NT2/D1 (cell line): ENCODE measurements around the gene PHC3.

Experiments
- DNase-seq: peaks from one replicate; pipeline ENCODE4 v3.0.0-alpha.2; 2011; ENCODE audit warnings: low read depth, low spot score
- H3K27me3 ChIP-seq: 2 replicates; pipeline ENCODE4 v1.6.0; 2011; ENCODE audit warnings: mild to moderate bottlenecking; ENCODE audit not compliant: insufficient read length, insufficient read depth
- H3K36me3 ChIP-seq: 2 replicates; pipeline ENCODE4 v1.6.1; 2011; ENCODE audit warnings: mild to moderate bottlenecking, low read length, mixed read lengths; ENCODE audit not compliant: insufficient read depth, insufficient read length
- H3K4me1 ChIP-seq: 2 replicates; pipeline ENCODE4 v1.5.1; 2011; ENCODE audit not compliant: insufficient read depth, insufficient read length
- H3K4me3 ChIP-seq: 2 replicates; pipeline ENCODE4 v1.5.1; 2011; ENCODE audit warnings: low read depth; ENCODE audit not compliant: insufficient read length
- H3K9ac ChIP-seq: 2 replicates; pipeline ENCODE4 v1.6.0; 2011; ENCODE audit warnings: low read depth; ENCODE audit not compliant: insufficient read length
- H3K9me3 ChIP-seq: 2 replicates; pipeline ENCODE4 v1.5.1; 2011; ENCODE audit warnings: mild to moderate bottlenecking, low read length; ENCODE audit not compliant: insufficient read depth
- SUZ12 ChIP-seq: IDR thresholded peaks from 2 replicates; pipeline ENCODE4 v1.6.1; 2011; ENCODE audit not compliant: insufficient read length, insufficient read depth; ENCODE audit errors: extremely low read depth
- YY1 ChIP-seq: IDR thresholded peaks from 2 replicates; pipeline ENCODE4 v1.6.1; 2011; ENCODE audit not compliant: insufficient read length, insufficient read depth
- ZNF274 ChIP-seq: IDR thresholded peaks from 2 replicates; pipeline ENCODE4 v1.6.1; 2011; ENCODE audit warnings: mild to moderate bottlenecking, low read depth, low read length

PHC3 gene

GRCh38 chr3:170102431-170102830 is 79.1 kb downstream of the PHC3 start:
- no peak for DNase-seq

DNA sequence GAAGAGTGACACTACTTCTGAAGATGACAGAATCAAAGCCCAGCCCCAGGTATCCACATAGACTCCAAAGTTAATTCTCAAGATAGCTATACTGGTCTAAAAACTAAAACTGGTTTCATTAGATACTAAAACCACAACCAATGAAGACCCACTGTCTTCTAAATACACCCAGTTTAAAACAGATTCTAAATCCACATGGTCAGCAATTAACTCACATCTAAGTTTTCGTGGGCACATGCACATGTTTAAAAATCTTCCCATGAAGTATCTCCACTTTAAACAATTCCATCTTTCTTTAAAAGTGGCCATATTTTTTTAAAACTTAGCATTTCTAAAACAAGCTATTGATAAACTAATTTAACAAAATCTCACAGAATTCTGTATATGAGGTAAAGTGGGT is 80.6 kb downstream of the PHC3 start:
- H3K4me1 ChIP-seq = no peaks in the 10 kb centered on the region
- H3K4me3 ChIP-seq = no peak overlapping the region
- no peak for DNase-seq
- no peak overlapping the region for H3K9ac ChIP-seq
- peaks cover 90% of the 10 kb centered on the region for H3K36me3 ChIP-seq
- TF ChIP-seq ZNF274 (no peak), YY1 (no peak)
- no peaks in the 10 kb centered on the region for H3K9me3 ChIP-seq
- H3K27me3 ChIP-seq = no peaks in the 10 kb centered on the region

More at GRCh38 chr3:170102431-170102830, 79.1 kb downstream of the PHC3 start:
- TF ChIP-seq ZNF274 = no peak
- no peak for TF ChIP-seq YY1
- no peak for TF ChIP-seq SUZ12
- Histone ChIP-seq H3K9me3 (no peaks in the 10 kb centered on the region), H3K4me1 (no peaks in the 10 kb centered on the region), H3K4me3 (no peak overlapping the region), H3K36me3 (peaks cover 89% of the 10 kb centered on the region), H3K9ac (no peak overlapping the region), H3K27me3 (no peaks in the 10 kb centered on the region)

DNA sequence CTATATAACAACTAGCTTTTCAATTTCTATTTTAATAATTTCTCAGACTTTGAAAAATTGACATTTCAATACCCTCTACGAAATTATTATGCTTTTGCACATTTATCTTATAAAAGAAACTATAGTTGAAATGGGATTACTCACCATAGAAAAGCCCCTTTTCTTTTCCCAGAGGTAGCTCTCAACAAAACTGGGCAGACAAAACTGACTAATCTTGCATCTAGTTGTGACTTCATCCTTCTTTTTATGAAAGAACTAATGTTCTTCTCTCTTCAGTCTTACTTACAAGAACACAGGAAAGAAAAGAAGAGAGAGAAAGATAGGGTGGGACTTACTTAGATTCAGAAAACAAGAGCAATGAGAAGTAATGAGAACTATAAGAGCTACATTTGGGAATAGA is 82.8 kb downstream of the PHC3 start:
- H3K4me1 ChIP-seq = no peaks in the 10 kb centered on the region
- DNase-seq = no peak
- peaks cover 94% of the 10 kb centered on the region for H3K36me3 ChIP-seq
- no peaks in the 10 kb centered on the region for H3K9me3 ChIP-seq
- no peaks in the 10 kb centered on the region for H3K27me3 ChIP-seq
- TF ChIP-seq SUZ12 = no peak
- TF ChIP-seq ZNF274 = no peak
- TF ChIP-seq YY1 = no peak
- H3K4me3 ChIP-seq = no peak overlapping the region
- H3K9ac ChIP-seq = no peak overlapping the region

DNA sequence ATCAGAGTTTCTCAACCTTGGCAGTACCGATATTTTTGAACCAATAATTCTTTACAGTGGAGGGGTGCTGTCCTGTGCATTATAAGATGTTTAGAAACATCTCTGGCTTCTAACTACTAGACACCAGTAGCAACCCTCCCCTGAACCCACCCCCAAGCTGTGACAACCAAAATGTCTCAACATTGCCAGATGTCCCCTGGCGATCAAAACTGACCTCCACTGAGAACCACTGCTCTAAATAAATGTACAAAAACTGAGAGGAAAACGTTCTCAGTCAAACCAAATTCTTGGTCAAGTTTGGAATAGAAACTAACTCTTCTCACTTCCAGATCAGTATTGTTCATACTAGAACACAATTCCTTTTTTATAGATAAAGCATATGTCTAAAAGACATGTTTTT is 85.2 kb downstream of the PHC3 start:
- DNase-seq = no peak
- Histone ChIP-seq H3K4me1 (no peaks in the 10 kb centered on the region), H3K9me3 (no peaks in the 10 kb centered on the region), H3K9ac (no peak overlapping the region), H3K27me3 (no peaks in the 10 kb centered on the region), H3K36me3 (peaks cover 79% of the 10 kb centered on the region), H3K4me3 (no peak overlapping the region)
- TF ChIP-seq SUZ12 (no peak), ZNF274 (no peak), YY1 (no peak)

DNA sequence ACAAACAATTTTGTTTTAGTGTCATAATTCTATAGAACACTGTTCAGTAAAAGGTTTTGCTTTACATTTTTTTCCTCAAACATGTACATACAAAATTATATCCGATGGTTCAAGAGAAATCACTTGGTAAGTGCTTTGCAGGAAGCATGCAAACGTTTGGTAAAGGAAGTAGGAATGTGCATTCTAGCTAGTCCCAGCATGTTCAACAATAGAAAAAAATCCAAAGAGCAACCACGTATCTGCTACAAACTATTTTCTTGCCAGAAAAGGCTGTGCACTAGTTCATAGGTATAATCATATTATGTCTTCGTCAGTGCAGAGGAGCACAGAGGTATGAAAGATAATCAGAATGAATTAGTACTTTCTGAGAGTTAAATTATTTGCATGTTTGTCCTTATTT is 85.8 kb downstream of the PHC3 start:
- peaks cover 73% of the 10 kb centered on the region for H3K36me3 ChIP-seq
- no peaks in the 10 kb centered on the region for H3K9me3 ChIP-seq
- no peak for TF ChIP-seq ZNF274
- TF ChIP-seq YY1 = no peak
- no peak for DNase-seq
- no peaks in the 10 kb centered on the region for H3K4me1 ChIP-seq
- H3K4me3 ChIP-seq = no peak overlapping the region
- no peak overlapping the region for H3K9ac ChIP-seq
- H3K27me3 ChIP-seq = no peaks in the 10 kb centered on the region

GRCh38 chr3:170092907-170093306 is 88.6 kb downstream of the PHC3 start:
- DNase-seq = no peak
- no peaks in the 10 kb centered on the region for H3K27me3 ChIP-seq
- TF ChIP-seq ZNF274 (no peak), SUZ12 (no peak), YY1 (no peak)
- peaks cover 48% of the 10 kb centered on the region for H3K36me3 ChIP-seq
- H3K4me3 ChIP-seq = no peak overlapping the region
- no peak overlapping the region for H3K9ac ChIP-seq
- no peaks in the 10 kb centered on the region for H3K4me1 ChIP-seq
- H3K9me3 ChIP-seq = no peaks in the 10 kb centered on the region

DNA sequence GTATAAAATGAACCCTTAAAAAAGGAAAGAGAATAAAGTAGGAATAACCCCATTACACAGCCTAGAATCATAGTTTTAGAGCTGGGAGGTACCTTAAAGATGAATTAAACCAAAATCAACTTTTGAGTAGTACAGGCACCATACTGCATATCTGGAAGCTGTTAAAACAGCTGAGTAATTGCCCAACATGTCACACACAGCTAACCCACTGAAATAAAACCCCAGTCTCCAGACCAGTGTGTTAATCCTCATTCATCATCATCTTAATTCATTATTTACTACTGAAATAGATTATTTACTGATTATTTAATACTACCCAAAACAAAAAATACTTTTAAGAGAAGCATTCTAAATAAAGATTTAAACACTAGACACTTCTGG is 90.9 kb downstream of the PHC3 start:
- TF ChIP-seq SUZ12 (no peak), ZNF274 (no peak)
- Histone ChIP-seq H3K36me3 (peaks cover 42% of the 10 kb centered on the region), H3K9ac (no peak overlapping the region), H3K4me3 (no peak overlapping the region), H3K27me3 (no peaks in the 10 kb centered on the region), H3K9me3 (no peaks in the 10 kb centered on the region), H3K4me1 (no peaks in the 10 kb centered on the region)
- DNase-seq = no peak
